Activated CD4-positive, alpha-beta memory T cell treated with anti-CD3 and anti-CD28 coated beads for 36 hours (primary cell): ENCODE measurements around the gene RPRML. TPM values are rescaled to one million over a fixed set of nuclear protein-coding genes. Genes with fewer than 3 reads are reported as not detected.

Experiments
- CTCF ChIA-PET: fragments of 350-600 bp; sonication (Branson Sonifier 250); formaldehyde crosslinking; loops from one replicate; lab custom pipeline; 2021; ENCODE audit warnings: antibody characterized with exemption, inconsistent platforms; lab: Charles Lee
- POLR2A ChIA-PET: fragments of 350-600 bp; sonication (Branson Sonifier 250); formaldehyde crosslinking; loops from one replicate; lab custom pipeline; 2021; ENCODE audit warnings: antibody characterized with exemption; lab: Charles Lee
- DNase-seq: peaks from one replicate; pipeline ENCODE4 v3.0.0-alpha.2; 2020
- H3K27ac Mint-ChIP-seq: one replicate; pipeline ENCODE4 v1.8.0; 2021; ENCODE audit warnings: mixed read lengths
- H3K27me3 Mint-ChIP-seq: one replicate; pipeline ENCODE4 v1.8.0; 2021; ENCODE audit warnings: mixed read lengths
- H3K36me3 Mint-ChIP-seq: one replicate; pipeline ENCODE4 v1.8.0; 2021; ENCODE audit warnings: mixed read lengths
- H3K4me1 Mint-ChIP-seq: one replicate; pipeline ENCODE4 v1.8.0; 2021; ENCODE audit warnings: low read depth, mixed read lengths
- H3K4me3 Mint-ChIP-seq: one replicate; pipeline ENCODE4 v1.8.0; 2021; ENCODE audit warnings: mild to moderate bottlenecking, mixed read lengths
- H3K9me3 Mint-ChIP-seq: one replicate; pipeline ENCODE4 v1.8.0; 2021; ENCODE audit warnings: mixed read lengths
- intact Hi-C: fragments of 100-400 bp; cut with micrococcal nuclease; formaldehyde crosslinking; loops from one replicate; pipeline ENCODE4 v1.15.1; 2023
- microRNA-seq: library from miRNA; unstranded; fragments of <30 nt; microRNA quantifications from one replicate; pipeline ENCODE4 v1.2.0, GENCODE V29; 2022; ENCODE audit warnings: borderline number of aligned reads, borderline microRNAs expressed, borderline replicate concordance
- total RNA-seq, 2 experiments: library from RNA; stranded (reverse); gene quantifications; one replicate each; pipeline ENCODE4 v1.2.3, GENCODE V29; 2021

Gene RPRML
- total RNA-seq, 2 experiments from 2014 or later, result not detected

GRCh38 chr17:46940692-46941404 lies 38.2 kb downstream of the RPRML start:
- Mint-ChIP-seq H3K27me3 (no peaks in the 10 kb centered on the region), H3K36me3 (peaks cover 25% of the 10 kb centered on the region), H3K4me3 (no peak overlapping the region), H3K4me1 (peaks cover 14% of the 10 kb centered on the region), H3K27ac (peak overlapping the region; percentile 51), H3K9me3 (no peaks in the 10 kb centered on the region)
- intact Hi-C loops, result loop anchor here (2.0 kb wide), 1 partner anchor 104 kb away; no protein-coding TSS in a partner anchor
- POLR2A ChIA-PET, result no interaction called here
- peak; percentile 81 for DNase-seq
- CTCF ChIA-PET, result interaction anchor here (0.6 to 4.1 kb wide), 21 partner anchors 8 to 728 kb away, joined by 3 to 21 read pairs (median 4); no protein-coding TSS in a partner anchor

- Mint-ChIP-seq H3K4me1 (no peaks in the 10 kb centered on the region), H3K4me3 (no peak overlapping the region), H3K27me3 (no peaks in the 10 kb centered on the region), H3K27ac (no peak overlapping the region), H3K36me3 (peaks cover 52% of the 10 kb centered on the region), H3K9me3 (no peaks in the 10 kb centered on the region)
- POLR2A ChIA-PET, result no interaction called here
- intact Hi-C loops, result no loop called here
- DNase-seq, result no peak
- CTCF ChIA-PET, result no interaction called here
These were observed 43.3 kb downstream of the RPRML start for GRCh38 chr17:46935658-46936266.

- no peak for DNase-seq
- H3K27ac Mint-ChIP-seq, result no peak overlapping the region
- H3K4me1 Mint-ChIP-seq, result peaks cover 27% of the 10 kb centered on the region
- no peak overlapping the region for H3K4me3 Mint-ChIP-seq
- intact Hi-C loops, result no loop called here
- H3K27me3 Mint-ChIP-seq, result no peaks in the 10 kb centered on the region
- no peaks in the 10 kb centered on the region for H3K9me3 Mint-ChIP-seq
- POLR2A ChIA-PET, result no interaction called here
- H3K36me3 Mint-ChIP-seq, result peaks cover 37% of the 10 kb centered on the region
- CTCF ChIA-PET, result no interaction called here
These were observed 47.5 kb downstream of the RPRML start for GRCh38 chr17:46931596-46931995.

- ChIA-PET CTCF (interaction anchor here (1.0 to 1.4 kb wide), 2 partner anchors 12 to 94 kb away, joined by 3 to 11 read pairs; no protein-coding TSS in a partner anchor), POLR2A (no interaction called here)
- peaks cover 42% of the 10 kb centered on the region for H3K4me1 Mint-ChIP-seq
- no peak overlapping the region for H3K4me3 Mint-ChIP-seq
- H3K9me3 Mint-ChIP-seq, result no peaks in the 10 kb centered on the region
- DNase-seq, result no peak
- H3K36me3 Mint-ChIP-seq, result peaks cover 30% of the 10 kb centered on the region
- H3K27ac Mint-ChIP-seq, result no peak overlapping the region
- intact Hi-C loops, result no loop called here
- H3K27me3 Mint-ChIP-seq, result no peaks in the 10 kb centered on the region
These were observed 49.0 kb downstream of the RPRML start for GRCh38 chr17:46930051-46930450.

GRCh38 chr17:46929413-46929812 lies 49.6 kb downstream of the RPRML start:
- intact Hi-C loops, result no loop called here
- no peaks in the 10 kb centered on the region for H3K27me3 Mint-ChIP-seq
- POLR2A ChIA-PET, result no interaction called here
- H3K4me1 Mint-ChIP-seq, result peaks cover 49% of the 10 kb centered on the region
- no peak overlapping the region for H3K4me3 Mint-ChIP-seq
- no peak overlapping the region for H3K27ac Mint-ChIP-seq
- CTCF ChIA-PET, result no interaction called here
- DNase-seq, result no peak
- H3K9me3 Mint-ChIP-seq, result no peaks in the 10 kb centered on the region
- peaks cover 28% of the 10 kb centered on the region for H3K36me3 Mint-ChIP-seq

GRCh38 chr17:46928467-46929261 lies 50.4 kb downstream of the RPRML start:
- CTCF ChIA-PET, result no interaction called here
- H3K4me3 Mint-ChIP-seq, result no peak overlapping the region
- no peaks in the 10 kb centered on the region for H3K27me3 Mint-ChIP-seq
- H3K27ac Mint-ChIP-seq, result no peak overlapping the region
- H3K4me1 Mint-ChIP-seq, result peaks cover 55% of the 10 kb centered on the region
- no peak for DNase-seq
- intact Hi-C loops, result no loop called here
- H3K36me3 Mint-ChIP-seq, result peaks cover 22% of the 10 kb centered on the region
- POLR2A ChIA-PET, result no interaction called here
- no peaks in the 10 kb centered on the region for H3K9me3 Mint-ChIP-seq

Small RNA genes lying within 50 kb of the gene (microRNA-seq; reads per million reads assigned to microRNA genes)
- not detected for gene MIR5089

Other genes starting within 250 kb of the RPRML start
- under 1 TPM; 0.12 to 0.19 TPM for gene WNT3, start 160.6 kb downstream of the RPRML start, total RNA-seq
- not detected for gene WNT9B, start 127.7 kb downstream of the RPRML start, total RNA-seq
- gene GOSR2, start 56.1 kb downstream of the RPRML start, total RNA-seq, result 10 to 100 TPM; 40.1 to 40.8 TPM
- 100 to 1,000 TPM; 113 to 133 TPM for gene CDC27, start 210.0 kb upstream of the RPRML start, total RNA-seq
- gene MYL4, start 230.1 kb upstream of the RPRML start, total RNA-seq, result not detected